GM18520 (cell line): ENCODE data around the gene TIAM1.

Experiments used
- ATAC-seq: cut with Tn5 transposase; IDR thresholded peaks from one replicate; pipeline ENCODE4 v1.9.1; 2021; ENCODE audit not compliant: unreplicated experiment

TIAM1 gene, protein sequence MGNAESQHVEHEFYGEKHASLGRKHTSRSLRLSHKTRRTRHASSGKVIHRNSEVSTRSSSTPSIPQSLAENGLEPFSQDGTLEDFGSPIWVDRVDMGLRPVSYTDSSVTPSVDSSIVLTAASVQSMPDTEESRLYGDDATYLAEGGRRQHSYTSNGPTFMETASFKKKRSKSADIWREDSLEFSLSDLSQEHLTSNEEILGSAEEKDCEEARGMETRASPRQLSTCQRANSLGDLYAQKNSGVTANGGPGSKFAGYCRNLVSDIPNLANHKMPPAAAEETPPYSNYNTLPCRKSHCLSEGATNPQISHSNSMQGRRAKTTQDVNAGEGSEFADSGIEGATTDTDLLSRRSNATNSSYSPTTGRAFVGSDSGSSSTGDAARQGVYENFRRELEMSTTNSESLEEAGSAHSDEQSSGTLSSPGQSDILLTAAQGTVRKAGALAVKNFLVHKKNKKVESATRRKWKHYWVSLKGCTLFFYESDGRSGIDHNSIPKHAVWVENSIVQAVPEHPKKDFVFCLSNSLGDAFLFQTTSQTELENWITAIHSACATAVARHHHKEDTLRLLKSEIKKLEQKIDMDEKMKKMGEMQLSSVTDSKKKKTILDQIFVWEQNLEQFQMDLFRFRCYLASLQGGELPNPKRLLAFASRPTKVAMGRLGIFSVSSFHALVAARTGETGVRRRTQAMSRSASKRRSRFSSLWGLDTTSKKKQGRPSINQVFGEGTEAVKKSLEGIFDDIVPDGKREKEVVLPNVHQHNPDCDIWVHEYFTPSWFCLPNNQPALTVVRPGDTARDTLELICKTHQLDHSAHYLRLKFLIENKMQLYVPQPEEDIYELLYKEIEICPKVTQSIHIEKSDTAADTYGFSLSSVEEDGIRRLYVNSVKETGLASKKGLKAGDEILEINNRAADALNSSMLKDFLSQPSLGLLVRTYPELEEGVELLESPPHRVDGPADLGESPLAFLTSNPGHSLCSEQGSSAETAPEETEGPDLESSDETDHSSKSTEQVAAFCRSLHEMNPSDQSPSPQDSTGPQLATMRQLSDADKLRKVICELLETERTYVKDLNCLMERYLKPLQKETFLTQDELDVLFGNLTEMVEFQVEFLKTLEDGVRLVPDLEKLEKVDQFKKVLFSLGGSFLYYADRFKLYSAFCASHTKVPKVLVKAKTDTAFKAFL (N-terminal part only)

GRCh38 chr21:31343680-31344480 is at the start of gene TIAM1:
Gene TIAM1, minus strand, starts transcription at chr21:31344261. Its CDS starts 77,289 bp downstream, at chr21:31266972.
- no peak for ATAC-seq

DNA sequence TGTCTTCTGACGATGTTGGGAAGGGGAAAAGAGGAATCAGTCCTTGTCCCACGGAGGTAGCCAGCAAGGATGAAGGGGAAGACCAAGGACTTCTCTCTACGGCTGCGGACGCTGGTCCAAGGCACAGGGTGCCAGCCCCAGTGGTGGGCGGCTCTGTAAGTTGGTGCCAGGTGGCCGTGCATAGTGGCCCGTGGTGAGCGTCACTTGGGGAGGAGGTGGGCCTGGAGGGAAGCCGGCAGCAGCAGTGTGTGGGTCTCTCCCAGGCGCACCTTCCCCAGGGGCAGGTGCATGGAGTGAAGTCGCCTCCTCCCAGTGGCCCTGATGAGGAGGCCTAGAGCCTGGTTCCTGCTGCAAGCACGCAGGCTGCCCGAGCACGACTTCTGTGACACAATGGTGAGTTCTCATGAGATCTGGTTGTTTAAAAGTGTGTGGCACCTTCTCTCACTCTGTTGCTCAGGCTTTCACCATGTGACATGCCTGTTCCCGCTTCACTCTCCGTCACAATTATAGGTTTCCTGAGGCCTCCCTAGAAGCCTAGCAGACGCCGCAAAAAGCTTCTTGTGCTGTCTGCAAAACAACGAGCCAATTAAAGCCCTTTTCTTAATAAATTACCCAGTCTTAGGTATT is 43.6 kb upstream of the TIAM1 start:
- ATAC-seq = no peak

DNA sequence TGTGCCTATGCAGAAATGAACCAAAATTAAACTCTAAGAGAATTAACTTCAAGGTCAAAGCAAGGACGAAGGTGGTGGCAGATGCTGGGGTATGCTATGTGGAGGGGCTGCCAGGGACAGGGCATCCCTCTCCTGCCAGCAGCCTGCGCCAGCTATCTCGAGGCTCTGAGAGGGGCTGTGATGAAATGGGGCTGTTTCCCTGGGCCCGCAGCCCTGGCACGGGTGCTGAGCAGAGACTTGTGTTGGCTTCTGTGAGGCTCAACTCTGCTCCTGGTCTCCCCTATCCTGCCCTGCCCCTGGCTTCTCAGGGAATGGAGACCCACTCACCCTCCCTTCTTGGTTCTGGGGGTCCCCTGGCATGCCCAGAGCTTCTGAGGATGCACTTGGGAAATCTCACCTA is 41.9 kb upstream of the TIAM1 start:
- no peak for ATAC-seq

- no peak for ATAC-seq
Measured at GRCh38 chr21:31383770-31384169, 39.7 kb upstream of the TIAM1 start.

- no peak for ATAC-seq
Measured at GRCh38 chr21:31382060-31382459, 38.0 kb upstream of the TIAM1 start.

- ATAC-seq = no peak
Measured at GRCh38 chr21:31376301-31376700, 32.2 kb upstream of the TIAM1 start.

DNA sequence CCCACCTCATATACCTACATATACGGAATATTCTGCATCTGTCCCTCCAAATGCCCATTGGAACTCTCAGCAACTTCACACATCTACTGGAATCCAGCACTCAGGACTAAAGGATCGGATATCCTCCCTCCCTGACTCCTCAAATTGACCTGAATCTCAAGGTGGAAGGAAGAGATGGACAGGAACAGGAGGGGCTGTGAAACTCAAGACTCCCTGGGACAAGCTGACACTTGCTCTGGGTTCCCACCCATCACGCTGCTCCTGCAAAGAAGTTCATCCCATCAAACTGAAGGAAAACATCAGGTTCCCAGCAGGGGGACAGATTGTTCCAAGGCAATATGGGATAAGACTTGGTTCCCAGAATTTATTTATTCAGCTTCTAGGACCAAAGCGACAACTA is 30.3 kb upstream of the TIAM1 start:
- ATAC-seq = no peak

DNA sequence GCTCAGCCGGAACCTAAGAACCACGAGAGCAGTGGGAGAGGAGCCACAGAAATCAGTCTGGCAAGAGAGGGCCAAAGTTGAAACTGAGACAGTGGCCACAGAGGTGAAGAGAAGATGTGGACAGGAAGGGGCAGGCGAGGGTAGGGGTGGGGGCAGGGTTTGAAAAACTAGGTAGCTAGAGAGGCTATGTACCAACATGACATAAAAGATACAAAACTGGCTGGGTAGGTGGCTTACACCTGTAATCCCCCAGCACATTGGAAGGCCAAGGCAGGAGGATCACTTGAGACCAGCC is 28.4 kb upstream of the TIAM1 start:
- no peak for ATAC-seq

GRCh38 chr21:31371715-31372470 is 27.8 kb upstream of the TIAM1 start:
- ATAC-seq = no peak

GRCh38 chr21:31370893-31371544 is 27.0 kb upstream of the TIAM1 start:
- ATAC-seq = no peak

- ATAC-seq = no peak
Measured at GRCh38 chr21:31370281-31370892, 26.3 kb upstream of the TIAM1 start.

GRCh38 chr21:31368361-31368760 is 24.3 kb upstream of the TIAM1 start:
- ATAC-seq = no peak

DNA sequence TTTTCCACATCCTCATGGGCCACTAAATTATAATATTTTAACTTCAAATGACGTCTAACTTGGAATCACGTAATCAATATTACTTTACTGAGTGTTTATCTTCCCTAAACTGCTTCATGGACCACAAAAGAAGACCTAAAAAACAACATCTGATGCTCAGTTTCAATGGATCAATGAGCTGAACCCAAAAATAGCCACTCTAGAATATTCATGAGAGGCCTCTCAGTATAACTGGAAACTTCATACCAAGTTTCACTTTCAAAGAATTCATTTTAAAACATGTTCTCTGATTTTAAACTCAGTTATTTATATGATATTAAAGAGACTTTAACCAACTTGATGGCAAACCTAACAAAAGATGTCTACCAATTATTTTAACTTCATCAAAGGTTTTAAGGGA is 23.7 kb upstream of the TIAM1 start:
- no peak for ATAC-seq

GRCh38 chr21:31366825-31367224 is 22.8 kb upstream of the TIAM1 start:
- no peak for ATAC-seq

GRCh38 chr21:31364253-31364945 is 20.3 kb upstream of the TIAM1 start:
- no peak for ATAC-seq

GRCh38 chr21:31363720-31364119 is 19.7 kb upstream of the TIAM1 start:
- no peak for ATAC-seq

- ATAC-seq = no peak
Measured at GRCh38 chr21:31360717-31361116, 16.7 kb upstream of the TIAM1 start.

- no peak for ATAC-seq
Measured at GRCh38 chr21:31358158-31358557, 14.1 kb upstream of the TIAM1 start.
